Activated CD8-positive, alpha-beta T cell treated with anti-CD3 and anti-CD28 coated beads for 36 hours (primary cell): ENCODE results near the gene OTOF. TPM values are rescaled to one million over a fixed set of nuclear protein-coding genes. Genes with fewer than 3 reads are reported as not detected.

Experiments
- ATAC-seq: fragments of 200-7000 bp; cut with Tn5 transposase; one replicate; pipeline ENCODE4 v1.10.0; 2021; ENCODE audit warnings: mild to moderate bottlenecking, moderate library complexity
- CTCF ChIA-PET: fragments of 350-600 bp; sonication (Branson Sonifier 250); formaldehyde crosslinking; loops from one replicate; lab custom pipeline; 2021; ENCODE audit warnings: antibody characterized with exemption; lab: Charles Lee
- POLR2A ChIA-PET: fragments of 350-600 bp; sonication (Branson Sonifier 250); formaldehyde crosslinking; loops from one replicate; lab custom pipeline; 2021; ENCODE audit warnings: antibody characterized with exemption; lab: Charles Lee
- DNase-seq: peaks from one replicate; pipeline ENCODE4 v3.0.0-alpha.2; 2020
- H3K27ac Mint-ChIP-seq: one replicate; pipeline ENCODE4 v1.8.0; 2021; ENCODE audit warnings: mild to moderate bottlenecking, mixed read lengths
- H3K27me3 Mint-ChIP-seq: one replicate; pipeline ENCODE4 v1.8.0; 2021; ENCODE audit warnings: mixed read lengths
- H3K36me3 Mint-ChIP-seq: one replicate; pipeline ENCODE4 v1.8.0; 2021; ENCODE audit warnings: low read depth, mixed read lengths
- H3K4me1 Mint-ChIP-seq: one replicate; pipeline ENCODE4 v1.8.0; 2021; ENCODE audit warnings: low read depth, mixed read lengths
- H3K4me3 Mint-ChIP-seq: one replicate; pipeline ENCODE4 v1.8.0; 2021; ENCODE audit warnings: mild to moderate bottlenecking, moderate library complexity, mixed read lengths
- H3K9me3 Mint-ChIP-seq: one replicate; pipeline ENCODE4 v1.8.0; 2021; ENCODE audit warnings: mixed read lengths
- CTCF ChIP-seq: fragments of 200-600 bp; IDR thresholded peaks from one replicate; pipeline ENCODE4 v1.8.0; 2022; ENCODE audit warnings: antibody characterized with exemption, mild to moderate bottlenecking
- intact Hi-C: fragments of 100-400 bp; cut with micrococcal nuclease; formaldehyde crosslinking; loops from one replicate; pipeline ENCODE4 v1.10.0; 2022
- total RNA-seq, 2 experiments: library from RNA; stranded (reverse); gene quantifications; one replicate each; pipeline ENCODE4 v1.2.3, GENCODE V29; 2021

Gene OTOF
- total RNA-seq, 2 experiments from 2014 or later = 0.60 to 0.81 TPM

GRCh38 chr2:26480566-26481423, 2.9 kb upstream of the OTOF start:
- no peak for TF ChIP-seq CTCF
- Mint-ChIP-seq H3K27ac (no peak overlapping the region), H3K4me3 (no peak overlapping the region), H3K36me3 (no peaks in the 10 kb centered on the region), H3K4me1 (peaks cover 4% of the 10 kb centered on the region), H3K9me3 (no peaks in the 10 kb centered on the region), H3K27me3 (no peaks in the 10 kb centered on the region)
- CTCF ChIA-PET = interaction anchor here (0.7 to 1.5 kb wide), 2 partner anchors 11 to 22 kb away, joined by 3 read pairs; no protein-coding TSS in a partner anchor
- no peak for ATAC-seq
- DNase-seq = no peak
- POLR2A ChIA-PET = no interaction called here
- intact Hi-C loops = no loop called here

DNA sequence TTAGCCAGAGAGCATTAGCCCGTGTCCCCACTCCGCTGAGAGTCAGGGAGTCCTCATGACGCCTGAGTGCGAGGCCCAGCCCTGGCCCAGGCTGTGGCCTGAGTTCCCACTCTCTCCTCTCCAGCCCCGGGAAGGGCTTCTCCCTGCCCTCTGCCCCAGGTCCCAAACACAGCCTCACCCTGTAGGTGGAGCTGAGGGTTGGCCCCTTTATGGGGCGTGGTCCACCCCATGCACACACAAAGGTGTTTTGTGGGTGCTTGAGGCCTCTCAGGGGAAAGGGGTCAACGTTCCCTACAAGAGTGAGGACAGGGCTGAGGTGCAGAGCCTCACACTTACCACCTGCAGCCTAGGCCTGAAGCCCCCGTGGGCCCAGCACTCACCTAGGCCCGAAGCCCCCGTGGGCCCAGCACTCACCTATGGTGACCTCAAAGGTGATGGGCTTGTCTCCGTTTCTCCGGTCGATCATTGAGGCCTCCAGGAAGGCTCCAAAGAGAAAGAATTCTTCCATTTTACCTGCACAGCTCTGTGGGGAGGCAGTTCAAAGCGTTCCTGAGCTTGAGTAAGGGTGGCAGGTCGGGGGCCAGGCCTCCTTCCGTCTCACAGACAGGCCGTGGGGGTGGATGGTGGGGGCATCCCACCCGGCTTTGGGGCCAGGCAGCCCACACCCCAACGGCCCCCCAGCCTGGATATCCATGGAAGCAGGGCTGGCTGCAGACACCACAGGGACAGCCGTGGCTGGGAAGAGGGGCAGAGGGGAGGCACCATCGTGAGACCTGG, 2.1 kb upstream of the OTOF start:
- no peak for DNase-seq
- ChIA-PET CTCF (interaction anchor here (0.7 to 1.5 kb wide), 2 partner anchors 11 to 23 kb away, joined by 3 read pairs; no protein-coding TSS in a partner anchor), POLR2A (no interaction called here)
- Mint-ChIP-seq H3K4me3 (no peak overlapping the region), H3K4me1 (peaks cover 4% of the 10 kb centered on the region), H3K9me3 (no peaks in the 10 kb centered on the region), H3K27me3 (no peaks in the 10 kb centered on the region), H3K27ac (no peak overlapping the region), H3K36me3 (no peaks in the 10 kb centered on the region)
- ATAC-seq = no peak
- TF ChIP-seq CTCF = no peak
- intact Hi-C loops = no loop called here

DNA sequence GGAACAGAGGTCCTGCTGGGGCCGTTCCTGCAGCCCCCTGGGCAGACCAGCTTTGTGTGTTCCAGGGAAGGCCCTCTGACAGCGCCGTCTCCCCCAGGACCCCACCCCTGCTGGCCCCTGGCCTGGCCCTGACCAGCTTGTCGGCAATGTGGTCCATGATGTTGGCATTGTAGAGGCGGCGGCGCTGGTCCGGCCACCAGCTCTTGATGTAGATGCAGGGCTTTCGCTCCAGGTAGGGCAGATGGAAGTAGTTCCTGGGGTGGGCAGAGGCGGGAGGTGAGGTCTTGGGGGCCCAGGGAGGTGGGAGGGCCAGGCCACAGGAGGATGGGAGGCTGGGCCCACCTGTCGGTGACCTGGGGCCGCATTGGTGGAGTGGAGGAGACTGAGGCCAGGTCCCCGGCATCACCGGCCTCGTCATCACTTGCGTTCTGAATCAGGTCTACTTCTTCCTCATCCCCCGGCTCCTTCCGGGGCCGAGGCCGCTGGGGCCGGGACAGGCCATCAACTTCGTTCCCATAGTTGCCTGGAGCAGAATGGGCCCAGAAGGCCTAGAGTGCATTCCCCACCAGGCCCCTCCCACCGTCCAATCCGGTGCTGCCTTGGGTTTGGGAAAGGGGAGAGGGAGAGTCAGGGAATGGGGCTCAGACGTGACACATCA, 1.3 kb upstream of the OTOF start:
- CTCF ChIA-PET = no interaction called here
- H3K4me1 Mint-ChIP-seq = peaks cover 4% of the 10 kb centered on the region

DNA sequence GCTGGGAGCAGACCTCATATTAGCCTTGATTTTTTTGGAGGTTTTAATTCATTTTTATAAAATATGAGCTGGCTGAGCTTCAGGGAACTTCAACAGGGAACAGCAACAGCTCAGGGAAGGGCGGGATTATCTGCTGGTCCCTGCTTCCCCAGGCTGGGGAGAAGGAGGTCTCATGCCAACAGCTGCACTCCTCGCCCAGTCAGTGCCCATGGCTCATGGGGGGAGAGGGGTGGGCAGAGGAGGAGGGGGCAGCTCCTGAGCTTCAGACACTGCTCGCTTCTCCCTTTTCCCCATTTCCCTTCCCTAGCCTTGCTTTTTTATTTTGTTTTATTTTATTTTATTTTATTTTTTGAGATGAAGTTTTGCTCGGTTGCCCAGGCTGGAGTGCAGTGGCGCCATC, 442 bp upstream of the OTOF start:
- no peak overlapping the region for H3K4me3 Mint-ChIP-seq
- intact Hi-C loops = no loop called here
- no peaks in the 10 kb centered on the region for H3K27me3 Mint-ChIP-seq
- no peak overlapping the region for H3K27ac Mint-ChIP-seq
- DNase-seq (no peak), ATAC-seq (no peak)
- H3K4me1 Mint-ChIP-seq = peaks cover 4% of the 10 kb centered on the region
- no peaks in the 10 kb centered on the region for H3K9me3 Mint-ChIP-seq
- H3K36me3 Mint-ChIP-seq = no peaks in the 10 kb centered on the region
- no peak for TF ChIP-seq CTCF
- ChIA-PET CTCF (interaction anchor here (1.5 kb wide), 1 partner anchor 23 kb away, joined by 5 read pairs; no protein-coding TSS in a partner anchor), POLR2A (no interaction called here)

More for the DNA sequence above, 1.3 kb upstream of the OTOF start:
- intact Hi-C loops = no loop called here
- H3K27me3 Mint-ChIP-seq = no peaks in the 10 kb centered on the region
- DNase-seq (no peak), ATAC-seq (no peak)
- no peak for TF ChIP-seq CTCF
- H3K27ac Mint-ChIP-seq = no peak overlapping the region
- no peaks in the 10 kb centered on the region for H3K9me3 Mint-ChIP-seq
- H3K36me3 Mint-ChIP-seq = no peaks in the 10 kb centered on the region
- no peak overlapping the region for H3K4me3 Mint-ChIP-seq
- POLR2A ChIA-PET = no interaction called here
